LNCaP clone FGC (cell line): ENCODE measurements around the gene PUDP.

Experiments
- DNase-seq: peaks from one replicate; pipeline ENCODE4 v3.0.0-alpha.2; 2011; ENCODE audit warnings: low read depth
- H3K4me3 ChIP-seq: 2 replicates; pipeline ENCODE4 v1.5.1; 2011; ENCODE audit warnings: mild to moderate bottlenecking, low read depth, low read length, control low read depth
- TF ChIP-seq, protein P1 (sequence below): IDR thresholded peaks from 2 replicates; pipeline ENCODE4 v1.5.1; 2012; ENCODE audit warnings: mild to moderate bottlenecking; ENCODE audit not compliant: control insufficient read depth, insufficient read depth; ENCODE audit errors: extremely low read depth

PUDP gene

DNA sequence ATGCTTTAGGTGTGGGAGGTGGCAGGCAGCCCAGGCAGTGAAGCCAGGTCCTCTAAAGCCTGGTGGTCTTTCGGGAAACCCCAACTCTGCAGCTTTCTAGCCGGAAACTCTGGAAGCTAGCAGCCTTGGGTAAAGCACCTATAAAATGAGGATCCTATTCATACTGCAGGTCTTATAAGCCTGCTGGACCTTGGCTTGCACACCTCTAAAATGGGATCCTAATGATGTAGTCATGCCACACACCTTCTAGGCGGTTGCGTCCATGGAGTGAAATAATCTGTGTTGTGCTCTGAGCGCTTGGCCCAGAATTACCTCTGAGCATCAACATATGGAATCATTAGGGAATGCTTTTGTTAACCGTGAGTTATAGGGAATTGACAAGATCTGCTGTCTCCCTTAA is 36.4 kb downstream of the PUDP start:
- no peak for DNase-seq
- H3K4me3 ChIP-seq, result no peak overlapping the region
- TF ChIP-seq, protein P1, sequence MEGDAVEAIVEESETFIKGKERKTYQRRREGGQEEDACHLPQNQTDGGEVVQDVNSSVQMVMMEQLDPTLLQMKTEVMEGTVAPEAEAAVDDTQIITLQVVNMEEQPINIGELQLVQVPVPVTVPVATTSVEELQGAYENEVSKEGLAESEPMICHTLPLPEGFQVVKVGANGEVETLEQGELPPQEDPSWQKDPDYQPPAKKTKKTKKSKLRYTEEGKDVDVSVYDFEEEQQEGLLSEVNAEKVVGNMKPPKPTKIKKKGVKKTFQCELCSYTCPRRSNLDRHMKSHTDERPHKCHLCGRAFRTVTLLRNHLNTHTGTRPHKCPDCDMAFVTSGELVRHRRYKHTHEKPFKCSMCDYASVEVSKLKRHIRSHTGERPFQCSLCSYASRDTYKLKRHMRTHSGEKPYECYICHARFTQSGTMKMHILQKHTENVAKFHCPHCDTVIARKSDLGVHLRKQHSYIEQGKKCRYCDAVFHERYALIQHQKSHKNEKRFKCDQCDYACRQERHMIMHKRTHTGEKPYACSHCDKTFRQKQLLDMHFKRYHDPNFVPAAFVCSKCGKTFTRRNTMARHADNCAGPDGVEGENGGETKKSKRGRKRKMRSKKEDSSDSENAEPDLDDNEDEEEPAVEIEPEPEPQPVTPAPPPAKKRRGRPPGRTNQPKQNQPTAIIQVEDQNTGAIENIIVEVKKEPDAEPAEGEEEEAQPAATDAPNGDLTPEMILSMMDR, result no peak

- H3K4me3 ChIP-seq, result no peak overlapping the region
- TF ChIP-seq, protein P1, result no peak
- no peak for DNase-seq
These were observed 37.1 kb downstream of the PUDP start for GRCh38 chrX:7110821-7111276.

DNA sequence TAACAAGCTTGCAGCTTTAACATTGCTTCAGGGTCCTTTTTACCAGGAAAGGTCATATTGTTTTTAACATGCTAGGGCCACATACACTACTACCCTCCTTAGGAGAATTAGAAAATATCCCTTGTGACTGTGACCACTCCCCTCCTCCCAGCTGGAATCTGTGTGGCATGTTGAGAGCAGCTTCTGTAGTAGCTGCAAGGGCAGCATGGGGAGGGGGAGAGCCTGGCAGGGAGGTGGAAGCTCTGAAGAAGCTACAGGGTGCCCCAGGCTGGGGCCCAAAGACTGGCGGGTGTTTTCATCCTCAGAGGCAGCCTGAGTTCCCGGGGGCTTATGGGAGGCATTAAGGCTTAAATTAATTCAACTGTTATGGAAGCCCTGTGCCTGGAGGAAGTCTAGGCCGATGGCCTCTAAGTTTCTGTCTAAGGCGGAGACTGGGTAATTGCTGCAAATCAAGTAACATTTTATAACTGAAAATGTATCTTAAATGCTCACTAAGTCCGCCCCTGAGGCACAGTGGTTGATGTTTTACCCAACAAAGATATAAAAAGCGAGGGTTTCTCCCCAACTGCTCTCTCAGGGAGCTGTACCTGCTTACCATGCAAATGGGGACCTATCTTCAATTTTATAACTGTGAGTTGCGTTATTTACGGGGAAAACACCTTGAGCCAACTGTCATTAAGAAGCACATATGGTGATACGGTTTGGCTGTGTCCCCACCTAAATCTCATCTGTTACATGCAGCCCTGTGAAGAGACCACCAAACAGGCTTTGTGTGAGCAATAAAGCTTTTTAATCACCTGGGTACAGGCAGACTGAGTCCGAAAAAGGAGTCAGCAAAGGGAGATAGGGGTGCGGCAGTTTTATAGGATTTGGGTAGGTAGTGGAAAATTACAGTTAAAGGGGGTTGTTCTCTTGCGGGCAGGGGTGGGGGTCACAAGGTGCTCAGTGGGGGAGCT is 37.8 kb downstream of the PUDP start:
- DNase-seq, result no peak
- H3K4me3 ChIP-seq, result no peak overlapping the region
- TF ChIP-seq, protein P1, result no peak

- TF ChIP-seq, protein P1, result no peak
- no peak overlapping the region for H3K4me3 ChIP-seq
- no peak for DNase-seq
These were observed 38.9 kb downstream of the PUDP start for GRCh38 chrX:7109049-7109531.

DNA sequence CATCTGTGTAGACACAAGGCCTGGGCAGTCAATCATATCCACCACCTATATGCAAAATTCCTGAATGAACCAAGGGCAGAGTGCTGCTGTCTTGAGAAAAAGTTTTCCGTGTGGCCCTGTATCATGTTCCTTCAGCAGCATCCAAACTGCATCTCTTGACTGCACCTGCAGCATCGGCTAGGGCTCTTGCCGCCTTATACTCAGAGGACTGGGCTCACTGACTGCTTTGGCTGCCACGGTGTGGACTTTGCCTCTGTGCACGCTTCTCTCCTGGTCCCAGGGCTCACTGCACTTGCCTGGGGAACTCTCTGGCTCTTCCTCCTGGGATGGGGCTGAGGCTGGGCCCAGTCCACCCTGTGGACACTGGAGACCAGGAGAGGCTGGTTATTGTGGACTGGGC is 39.9 kb downstream of the PUDP start:
- H3K4me3 ChIP-seq, result no peak overlapping the region

DNA sequence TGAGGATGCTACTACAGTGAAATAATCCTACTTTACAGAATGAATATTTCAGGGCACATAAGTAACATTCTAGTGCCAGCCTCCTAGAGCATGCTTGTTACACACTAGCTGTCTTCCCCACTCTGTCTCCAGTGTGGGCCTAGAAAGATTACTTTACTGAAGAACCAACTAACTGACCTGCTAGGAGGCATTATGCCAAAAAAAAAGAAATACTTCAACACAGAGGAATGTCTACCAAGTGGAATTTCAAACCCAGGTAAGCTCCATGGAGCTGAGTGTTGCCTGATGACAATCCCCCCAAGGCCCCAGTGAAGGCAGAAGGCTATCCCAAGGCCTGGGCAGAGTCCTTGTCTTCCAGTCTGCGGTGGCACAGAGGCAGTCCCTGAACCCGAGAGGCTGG is 41.3 kb downstream of the PUDP start:
- no peak for DNase-seq

More for the DNA sequence above, 39.9 kb downstream of the PUDP start:
- TF ChIP-seq, protein P1, result no peak
- DNase-seq, result no peak

More for the DNA sequence above, 41.3 kb downstream of the PUDP start:
- no peak overlapping the region for H3K4me3 ChIP-seq
- TF ChIP-seq, protein P1, result no peak
